Ishikawa (cell line): Measurements from ENCODE around the gene PLCB4.

Experiments used
- CEBPB ChIP-seq: IDR thresholded peaks from 2 replicates; pipeline ENCODE4 v1.6.1; 2012
- CREB1 ChIP-seq: IDR thresholded peaks from 2 replicates; pipeline ENCODE4 v1.6.1; 2012; ENCODE audit warnings: low read depth
- EGR1 ChIP-seq: IDR thresholded peaks from 2 replicates; pipeline ENCODE4 v1.6.1; 2012
- EP300 ChIP-seq: IDR thresholded peaks from 2 replicates; pipeline ENCODE4 v1.6.1; 2012; ENCODE audit warnings: borderline replicate concordance
- FOXM1 ChIP-seq: IDR thresholded peaks from 2 replicates; pipeline ENCODE4 v1.6.1; 2012; ENCODE audit warnings: low read depth, borderline replicate concordance
- NFIC ChIP-seq: IDR thresholded peaks from 2 replicates; pipeline ENCODE4 v1.6.1; 2012
- RAD21 ChIP-seq: IDR thresholded peaks from 2 replicates; pipeline ENCODE4 v1.6.1; 2012; ENCODE audit warnings: low read depth
- TAF1 ChIP-seq: IDR thresholded peaks from 2 replicates; pipeline ENCODE4 v1.6.1; 2012; ENCODE audit warnings: low read depth, mild to moderate bottlenecking
- TCF12 ChIP-seq: IDR thresholded peaks from 2 replicates; pipeline ENCODE4 v1.6.1; 2012; ENCODE audit warnings: low read depth
- TEAD4 ChIP-seq: IDR thresholded peaks from 2 replicates; pipeline ENCODE4 v1.6.1; 2012
- YY1 ChIP-seq: IDR thresholded peaks from 2 replicates; pipeline ENCODE4 v1.6.1; 2012; ENCODE audit warnings: low read depth
- ZBTB7A ChIP-seq: IDR thresholded peaks from 2 replicates; pipeline ENCODE4 v1.6.1; 2012; ENCODE audit warnings: low read depth
- TF ChIP-seq, protein P1 (sequence below): IDR thresholded peaks from 2 replicates; pipeline ENCODE4 v1.6.1; 2012
- TF ChIP-seq, protein P2 (sequence below): IDR thresholded peaks from 2 replicates; pipeline ENCODE4 v1.6.1; 2012
- TF ChIP-seq, protein P3 (sequence below): IDR thresholded peaks from 2 replicates; pipeline ENCODE4 v1.6.1; 2012; ENCODE audit warnings: low read depth, mild to moderate bottlenecking

Gene PLCB4

DNA sequence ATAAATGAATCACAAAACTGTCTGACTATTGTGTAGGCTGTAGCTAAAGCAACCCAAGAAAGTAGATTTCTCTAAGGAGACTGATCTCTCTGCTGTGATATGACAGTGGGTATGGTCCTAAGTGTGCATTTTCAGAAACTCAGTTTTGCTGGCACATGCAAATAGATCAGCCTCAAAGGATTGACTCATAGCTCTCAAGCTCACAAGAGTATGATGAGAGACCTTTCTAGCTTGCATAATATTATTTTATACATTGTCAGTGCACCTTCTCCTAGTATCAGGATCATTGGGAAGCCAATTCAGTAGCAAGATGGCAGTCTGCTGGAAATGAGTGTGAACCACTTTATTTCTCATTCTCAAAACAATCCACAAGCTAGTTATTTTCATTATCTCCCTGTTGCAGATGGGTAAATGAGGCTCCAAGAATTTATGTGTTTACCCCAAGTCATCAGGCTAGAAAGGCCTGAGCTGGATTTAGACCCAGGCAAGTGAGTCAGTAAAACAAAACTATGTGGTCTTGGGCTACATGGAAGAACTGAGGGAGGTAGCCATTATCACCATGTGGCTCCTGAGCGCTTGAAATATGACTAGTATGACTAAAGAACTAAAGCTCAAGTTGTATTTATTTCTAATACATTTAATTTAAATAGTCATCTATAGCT, 27.9 kb upstream of the PLCB4 start:
- TF ChIP-seq YY1 (no peak), TAF1 (no peak), TEAD4 (no peak), EP300 (no peak), FOXM1 (no peak), ZBTB7A (no peak), TCF12 (no peak), CEBPB (no peak), NFIC (no peak), CREB1 (no peak)
- TF ChIP-seq, protein P1, sequence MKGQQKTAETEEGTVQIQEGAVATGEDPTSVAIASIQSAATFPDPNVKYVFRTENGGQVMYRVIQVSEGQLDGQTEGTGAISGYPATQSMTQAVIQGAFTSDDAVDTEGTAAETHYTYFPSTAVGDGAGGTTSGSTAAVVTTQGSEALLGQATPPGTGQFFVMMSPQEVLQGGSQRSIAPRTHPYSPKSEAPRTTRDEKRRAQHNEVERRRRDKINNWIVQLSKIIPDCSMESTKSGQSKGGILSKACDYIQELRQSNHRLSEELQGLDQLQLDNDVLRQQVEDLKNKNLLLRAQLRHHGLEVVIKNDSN: no peak
- TF ChIP-seq, protein P2, sequence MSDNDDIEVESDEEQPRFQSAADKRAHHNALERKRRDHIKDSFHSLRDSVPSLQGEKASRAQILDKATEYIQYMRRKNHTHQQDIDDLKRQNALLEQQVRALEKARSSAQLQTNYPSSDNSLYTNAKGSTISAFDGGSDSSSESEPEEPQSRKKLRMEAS: no peak
- TF ChIP-seq, protein P3, sequence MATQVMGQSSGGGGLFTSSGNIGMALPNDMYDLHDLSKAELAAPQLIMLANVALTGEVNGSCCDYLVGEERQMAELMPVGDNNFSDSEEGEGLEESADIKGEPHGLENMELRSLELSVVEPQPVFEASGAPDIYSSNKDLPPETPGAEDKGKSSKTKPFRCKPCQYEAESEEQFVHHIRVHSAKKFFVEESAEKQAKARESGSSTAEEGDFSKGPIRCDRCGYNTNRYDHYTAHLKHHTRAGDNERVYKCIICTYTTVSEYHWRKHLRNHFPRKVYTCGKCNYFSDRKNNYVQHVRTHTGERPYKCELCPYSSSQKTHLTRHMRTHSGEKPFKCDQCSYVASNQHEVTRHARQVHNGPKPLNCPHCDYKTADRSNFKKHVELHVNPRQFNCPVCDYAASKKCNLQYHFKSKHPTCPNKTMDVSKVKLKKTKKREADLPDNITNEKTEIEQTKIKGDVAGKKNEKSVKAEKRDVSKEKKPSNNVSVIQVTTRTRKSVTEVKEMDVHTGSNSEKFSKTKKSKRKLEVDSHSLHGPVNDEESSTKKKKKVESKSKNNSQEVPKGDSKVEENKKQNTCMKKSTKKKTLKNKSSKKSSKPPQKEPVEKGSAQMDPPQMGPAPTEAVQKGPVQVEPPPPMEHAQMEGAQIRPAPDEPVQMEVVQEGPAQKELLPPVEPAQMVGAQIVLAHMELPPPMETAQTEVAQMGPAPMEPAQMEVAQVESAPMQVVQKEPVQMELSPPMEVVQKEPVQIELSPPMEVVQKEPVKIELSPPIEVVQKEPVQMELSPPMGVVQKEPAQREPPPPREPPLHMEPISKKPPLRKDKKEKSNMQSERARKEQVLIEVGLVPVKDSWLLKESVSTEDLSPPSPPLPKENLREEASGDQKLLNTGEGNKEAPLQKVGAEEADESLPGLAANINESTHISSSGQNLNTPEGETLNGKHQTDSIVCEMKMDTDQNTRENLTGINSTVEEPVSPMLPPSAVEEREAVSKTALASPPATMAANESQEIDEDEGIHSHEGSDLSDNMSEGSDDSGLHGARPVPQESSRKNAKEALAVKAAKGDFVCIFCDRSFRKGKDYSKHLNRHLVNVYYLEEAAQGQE: no peak

DNA sequence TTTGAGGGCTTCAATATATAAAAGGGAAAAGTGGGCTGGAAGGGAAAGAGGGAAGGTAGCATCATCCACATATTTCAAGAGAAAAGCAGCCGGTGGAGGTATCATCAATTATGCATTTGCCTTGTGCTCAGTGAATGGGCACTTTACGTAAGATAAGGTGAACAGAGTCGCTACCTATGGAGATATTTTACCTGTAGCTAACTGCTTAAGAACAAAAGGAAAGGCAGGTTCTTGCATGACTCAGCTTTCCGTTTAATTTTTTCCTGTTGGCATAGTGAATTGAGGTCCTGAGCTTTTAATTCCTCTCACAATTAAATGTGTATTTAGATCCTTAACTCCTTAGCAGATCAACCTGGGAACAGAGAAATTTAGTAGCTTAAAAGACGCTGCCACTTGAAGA, 25.5 kb upstream of the PLCB4 start:
- TF ChIP-seq, protein P1: no peak
- no peak for TF ChIP-seq TEAD4
- no peak for TF ChIP-seq YY1
- no peak for TF ChIP-seq NFIC
- TF ChIP-seq, protein P3: no peak
- no peak for TF ChIP-seq RAD21
- no peak for TF ChIP-seq EGR1
- TF ChIP-seq TAF1: no peak
- no peak for TF ChIP-seq ZBTB7A
- no peak for TF ChIP-seq CEBPB
- no peak for TF ChIP-seq TCF12
- TF ChIP-seq CREB1: no peak
- TF ChIP-seq, protein P2: no peak
- no peak for TF ChIP-seq FOXM1
- TF ChIP-seq EP300: no peak

DNA sequence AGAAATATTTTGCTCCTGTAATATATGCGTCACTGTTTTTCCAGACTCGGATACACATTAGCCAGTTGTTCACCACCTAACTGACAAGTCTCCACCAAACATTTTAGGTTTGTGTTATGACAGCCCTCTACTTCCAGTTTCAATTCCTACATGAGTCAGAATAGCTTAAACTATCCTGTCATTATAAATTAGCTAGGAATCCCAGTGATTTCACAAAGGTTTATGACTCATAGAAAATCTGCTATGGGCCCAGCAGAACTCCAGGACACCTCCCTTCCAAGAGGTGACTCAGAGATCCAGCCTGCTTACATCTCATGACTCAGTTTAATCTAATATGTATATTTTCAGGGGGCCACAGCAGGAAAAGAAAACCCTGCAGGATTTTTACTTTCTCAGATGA, 17.4 kb upstream of the PLCB4 start:
- TF ChIP-seq TEAD4 (peak; percentile 77), TAF1 (no peak), CREB1 (no peak), YY1 (no peak), RAD21 (no peak; the same call in 1 of the 2 replicates), ZBTB7A (no peak), NFIC (peak; percentile 20; the same call in 1 of the 2 replicates), EP300 (peak; percentile 77; the same call in 1 of the 2 replicates), TCF12 (peak; percentile 62), FOXM1 (peak; percentile 69), EGR1 (no peak), CEBPB (no peak)
- TF ChIP-seq, protein P1: no peak
- TF ChIP-seq, protein P3: no peak
- TF ChIP-seq, protein P2: no peak; the same call in 1 of the 2 replicates

DNA sequence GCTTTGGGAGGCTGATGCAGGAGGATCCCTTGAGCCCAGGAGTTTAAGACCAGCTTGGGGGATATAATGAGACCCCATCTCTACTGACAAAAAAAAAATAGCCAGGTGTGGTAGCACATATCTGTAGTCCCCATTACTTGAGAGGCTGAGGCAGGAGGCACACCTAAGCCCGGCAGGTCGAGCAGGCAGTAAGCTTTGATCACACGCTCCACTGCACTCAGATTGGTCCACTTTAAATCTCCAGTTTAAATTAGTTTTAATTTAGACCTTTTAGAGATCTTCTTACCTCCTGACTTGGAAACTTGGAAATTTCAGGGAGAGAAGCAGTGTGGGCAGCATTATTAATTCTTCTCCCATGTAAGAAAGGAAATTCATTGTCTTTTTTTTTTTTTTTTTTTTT, 16.8 kb upstream of the PLCB4 start:
- TF ChIP-seq FOXM1: no peak
- no peak for TF ChIP-seq ZBTB7A
- TF ChIP-seq CREB1: no peak
- TF ChIP-seq EGR1: no peak
- TF ChIP-seq RAD21: no peak
- no peak for TF ChIP-seq TEAD4
- TF ChIP-seq TAF1: no peak
- TF ChIP-seq, protein P3: no peak
- TF ChIP-seq NFIC: no peak
- no peak for TF ChIP-seq EP300
